Parathyroid adenoma (tissue), 2 donors: ENCODE data around the gene CDK5RAP2.
"Not testable (repeated sequence)": the region's sequence is repeated elsewhere in the genome, so short reads cannot be mapped to it uniquely, and the experiment has no call there.

ENCODE experiments used
- H2AFZ ChIP-seq: fragments of 300-600 bp; sonication (generic); one replicate; pipeline ENCODE4 v1.7.0; 2017; ENCODE audit warnings: antibody characterized with exemption, mild to moderate bottlenecking
- H3K27ac ChIP-seq: fragments of 300-600 bp; sonication (generic); one replicate; pipeline ENCODE4 v1.7.0; 2017
- H3K27me3 ChIP-seq: fragments of 300-600 bp; sonication (generic); one replicate; pipeline ENCODE4 v1.7.0; 2017; ENCODE audit warnings: low read length; ENCODE audit not compliant: control insufficient read depth, insufficient read depth
- H3K36me3 ChIP-seq: fragments of 300-600 bp; sonication (generic); one replicate; pipeline ENCODE4 v1.7.0; 2017; ENCODE audit warnings: low read length; ENCODE audit not compliant: control insufficient read depth, insufficient read depth
- H3K4me1 ChIP-seq: fragments of 300-600 bp; sonication (generic); one replicate; pipeline ENCODE4 v1.7.0; 2017; ENCODE audit warnings: control low read depth
- H3K4me2 ChIP-seq: fragments of 300-600 bp; sonication (generic); one replicate; pipeline ENCODE4 v1.7.0; 2017; ENCODE audit warnings: low read length
- H3K4me3 ChIP-seq: fragments of 300-600 bp; sonication (generic); one replicate; pipeline ENCODE4 v1.7.0; 2017; ENCODE audit warnings: low read depth, low read length
- H3K79me2 ChIP-seq: fragments of 300-600 bp; sonication (generic); one replicate; pipeline ENCODE4 v1.7.0; 2017; ENCODE audit warnings: control low read depth
- H3K9ac ChIP-seq: fragments of 300-600 bp; sonication (generic); one replicate; pipeline ENCODE4 v1.7.0; 2017; ENCODE audit warnings: mild to moderate bottlenecking
- H3K9me3 ChIP-seq: fragments of 300-600 bp; sonication (generic); one replicate; pipeline ENCODE4 v1.7.0; 2017; ENCODE audit warnings: low read length; ENCODE audit not compliant: control insufficient read depth
- CTCF ChIP-seq: fragments of 300-600 bp; sonication (generic); IDR thresholded peaks from one replicate; pipeline ENCODE4 v1.7.0; 2017; ENCODE audit warnings: antibody characterized with exemption, mild to moderate bottlenecking
- donor health status: primary hyperparathyroidism.

Gene CDK5RAP2

DNA sequence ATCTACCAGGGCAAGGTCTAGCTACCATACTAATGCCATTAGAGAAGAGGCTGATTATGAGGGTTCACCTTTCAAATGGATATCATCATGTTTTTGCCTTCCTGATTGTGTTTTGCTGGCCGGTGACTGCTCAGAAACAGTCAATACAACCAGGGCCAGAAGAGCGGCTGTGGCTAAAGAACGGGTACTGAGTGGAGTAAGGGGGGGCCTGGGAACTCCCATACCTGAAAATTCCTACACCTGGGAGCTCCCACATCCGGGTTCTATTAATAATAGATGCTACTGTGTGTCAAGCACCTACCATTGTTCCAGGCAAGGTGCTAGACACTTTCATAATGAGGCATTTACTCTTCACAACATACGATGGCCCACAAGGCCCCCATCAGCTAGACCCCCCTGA, 79.2 kb downstream of the CDK5RAP2 start:
- Histone ChIP-seq H3K4me2 (no peak overlapping the region), H2AFZ (no peak overlapping the region), H3K4me1 (no peaks in the 10 kb centered on the region), H3K27me3 (no peaks in the 10 kb centered on the region), H3K79me2 (no peaks in the 10 kb centered on the region), H3K9me3 (no peaks in the 10 kb centered on the region), H3K9ac (no peak overlapping the region), H3K36me3 (no peaks in the 10 kb centered on the region), H3K4me3 (no peak overlapping the region), H3K27ac (no peak overlapping the region)
- TF ChIP-seq CTCF = no peak

DNA sequence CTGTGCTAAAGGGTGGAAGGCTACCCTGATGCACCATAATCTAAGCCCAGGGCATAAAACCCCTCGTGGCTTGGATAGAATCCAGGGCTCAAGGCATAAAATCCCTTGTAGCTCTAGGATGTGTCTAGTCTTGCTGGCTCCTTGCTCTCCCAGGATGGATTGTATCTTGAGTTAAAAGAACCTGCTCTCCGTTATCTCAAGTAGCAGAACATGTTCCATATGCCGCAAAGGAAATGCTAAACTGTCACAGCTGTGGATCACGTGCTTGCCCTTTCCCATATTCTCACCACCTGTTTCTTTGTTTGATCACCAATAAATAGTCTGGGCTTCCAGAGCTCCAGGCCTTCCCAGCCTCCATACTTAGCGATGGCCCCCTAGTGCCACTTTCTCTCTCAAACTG, 82.1 kb downstream of the CDK5RAP2 start:
- not testable (repeated sequence) for H2AFZ ChIP-seq, H3K4me1 ChIP-seq, H3K27me3 ChIP-seq, H3K9ac ChIP-seq, H3K4me3 ChIP-seq, H3K79me2 ChIP-seq, H3K36me3 ChIP-seq, H3K27ac ChIP-seq, H3K4me2 ChIP-seq, H3K9me3 ChIP-seq

- H3K79me2 ChIP-seq, H3K27me3 ChIP-seq, H3K9me3 ChIP-seq, H3K9ac ChIP-seq, H3K27ac ChIP-seq, H3K4me2 ChIP-seq, H3K4me1 ChIP-seq, H3K36me3 ChIP-seq, H2AFZ ChIP-seq, H3K4me3 ChIP-seq: not testable (repeated sequence)
Measured at GRCh38 chr9:120496438-120496837, 83.5 kb downstream of the CDK5RAP2 start.

GRCh38 chr9:120490888-120491595, 88.9 kb downstream of the CDK5RAP2 start:
- Histone ChIP-seq H3K27me3 (no peaks in the 10 kb centered on the region), H2AFZ (no peak overlapping the region), H3K79me2 (no peaks in the 10 kb centered on the region), H3K4me2 (no peak overlapping the region), H3K36me3 (no peaks in the 10 kb centered on the region), H3K9me3 (no peaks in the 10 kb centered on the region), H3K27ac (no peak overlapping the region), H3K4me3 (no peak overlapping the region), H3K9ac (no peak overlapping the region), H3K4me1 (no peaks in the 10 kb centered on the region)
- no peak for TF ChIP-seq CTCF

GRCh38 chr9:120486835-120487234, 93.1 kb downstream of the CDK5RAP2 start:
- Histone ChIP-seq H3K4me1 (no peaks in the 10 kb centered on the region), H3K9ac (no peak overlapping the region), H2AFZ (no peak overlapping the region), H3K79me2 (no peaks in the 10 kb centered on the region), H3K9me3 (no peaks in the 10 kb centered on the region), H3K4me2 (no peak overlapping the region), H3K27me3 (no peaks in the 10 kb centered on the region), H3K27ac (no peak overlapping the region), H3K4me3 (no peak overlapping the region), H3K36me3 (no peaks in the 10 kb centered on the region)
- TF ChIP-seq CTCF = no peak

GRCh38 chr9:120486347-120486746, 93.6 kb downstream of the CDK5RAP2 start:
- no peak overlapping the region for H3K4me2 ChIP-seq
- no peaks in the 10 kb centered on the region for H3K79me2 ChIP-seq
- TF ChIP-seq CTCF = no peak
- H2AFZ ChIP-seq = no peak overlapping the region
- H3K9me3 ChIP-seq = no peaks in the 10 kb centered on the region
- H3K27ac ChIP-seq = no peak overlapping the region
- no peak overlapping the region for H3K9ac ChIP-seq
- no peaks in the 10 kb centered on the region for H3K36me3 ChIP-seq
- no peaks in the 10 kb centered on the region for H3K27me3 ChIP-seq
- H3K4me1 ChIP-seq = no peaks in the 10 kb centered on the region
- H3K4me3 ChIP-seq = no peak overlapping the region
